Left lung (tissue), 10 donors: ENCODE data around the gene MFAP4. TPM values are rescaled to one million over a fixed set of nuclear protein-coding genes. Genes with fewer than 3 reads are reported as not detected.

Experiments
- ATAC-seq: fragments of 200-7000 bp; cut with Tn5 transposase; one replicate; pipeline ENCODE4 v1.9.1; 2020; ENCODE audit warnings: moderate library complexity
- DNase-seq, 4 donors: peaks; one replicate each; pipeline ENCODE4 v3.0.0-alpha.2; 2013 to 2020
- H3K27ac ChIP-seq, 2 donors: fragments of 200-600 bp; sonication (generic) in 1 of 2; one replicate each; pipeline versions ENCODE4 v1.5.0 to v1.8.0; 2020 to 2021
- H3K27me3 ChIP-seq, 2 donors: fragments of 200-600 bp; sonication (generic) in 1 of 2; one replicate each; pipeline versions ENCODE4 v1.5.0 to v1.8.0; 2020 to 2021
- H3K36me3 ChIP-seq, 2 donors: fragments of 200-600 bp; sonication (generic) in 1 of 2; one replicate each; pipeline versions ENCODE4 v1.5.0 to v1.8.0; 2020 to 2021
- H3K4me1 ChIP-seq, 2 donors: fragments of 200-600 bp; one replicate each; pipeline ENCODE4 v1.8.0; 2021
- H3K4me3 ChIP-seq, 2 donors: fragments of 200-600 bp; sonication (generic) in 1 of 2; one replicate each; pipeline versions ENCODE4 v1.5.0 to v1.8.0; 2020 to 2021; ENCODE audit warnings: mild to moderate bottlenecking in 1 of 2
- H3K9me3 ChIP-seq, 2 donors: fragments of 200-600 bp; sonication (generic) in 1 of 2; one replicate each; pipeline versions ENCODE4 v1.5.0 to v1.8.0; 2020 to 2021
- intact Hi-C, 2 donors: fragments of 100-400 bp; cut with DNase I; formaldehyde crosslinking; loops; one replicate each; pipeline versions ENCODE4 v1.11.2 to v1.14.2; 2022
- polyA plus RNA-seq, 6 donors: library from polyadenylated mRNA; unstranded; fragments of 120-200 nt; gene quantifications; one replicate each; pipeline ENCODE4 v1.2.1, GENCODE V29; 2013; ENCODE audit not compliant: insufficient read length in 6 of 6
- total RNA-seq, 2 donors: library from RNA; stranded (reverse); fragmentation: NEBNext Ultra II Directional; extraction: Animal tissue kit (Norgen Biotek cat#: 25700); gene quantifications; one replicate each; pipeline ENCODE4 v1.2.1, GENCODE V29; 2021
- TF ChIP-seq, protein P1 (sequence below), 2 donors: fragments of 200-600 bp; sonication (generic) in 1 of 2; IDR thresholded peaks; one replicate each; pipeline versions ENCODE4 v1.5.0 to v1.8.0; 2021; ENCODE audit warnings: antibody characterized with exemption in 2 of 2
- donor health status: DM: no; HTN: yes; CAD: no.
- donor health status: DM: no; HTN: no; CAD: no.

Gene MFAP4
- total and polyA plus RNA-seq, 8 donors, result 91.0 to 601 (median 479) TPM

GRCh38 chr17:19379361-19380065 is 7.5 kb downstream of the MFAP4 start:
- Histone ChIP-seq H3K4me1 (peaks cover 10 to 47% of the 10 kb centered on the region in 2 donors), H3K4me3 (peak overlapping the region; percentile 81 to 91), H3K27ac (peak overlapping the region in 1 of 2 donors; percentile 98), H3K36me3 (peaks cover 0 to 52% of the 10 kb centered on the region in 2 donors), H3K9me3 (no peaks in the 10 kb centered on the region), H3K27me3 (no peaks in the 10 kb centered on the region)
- ATAC-seq (no peak), DNase-seq (no peak)
- TF ChIP-seq, protein P1, sequence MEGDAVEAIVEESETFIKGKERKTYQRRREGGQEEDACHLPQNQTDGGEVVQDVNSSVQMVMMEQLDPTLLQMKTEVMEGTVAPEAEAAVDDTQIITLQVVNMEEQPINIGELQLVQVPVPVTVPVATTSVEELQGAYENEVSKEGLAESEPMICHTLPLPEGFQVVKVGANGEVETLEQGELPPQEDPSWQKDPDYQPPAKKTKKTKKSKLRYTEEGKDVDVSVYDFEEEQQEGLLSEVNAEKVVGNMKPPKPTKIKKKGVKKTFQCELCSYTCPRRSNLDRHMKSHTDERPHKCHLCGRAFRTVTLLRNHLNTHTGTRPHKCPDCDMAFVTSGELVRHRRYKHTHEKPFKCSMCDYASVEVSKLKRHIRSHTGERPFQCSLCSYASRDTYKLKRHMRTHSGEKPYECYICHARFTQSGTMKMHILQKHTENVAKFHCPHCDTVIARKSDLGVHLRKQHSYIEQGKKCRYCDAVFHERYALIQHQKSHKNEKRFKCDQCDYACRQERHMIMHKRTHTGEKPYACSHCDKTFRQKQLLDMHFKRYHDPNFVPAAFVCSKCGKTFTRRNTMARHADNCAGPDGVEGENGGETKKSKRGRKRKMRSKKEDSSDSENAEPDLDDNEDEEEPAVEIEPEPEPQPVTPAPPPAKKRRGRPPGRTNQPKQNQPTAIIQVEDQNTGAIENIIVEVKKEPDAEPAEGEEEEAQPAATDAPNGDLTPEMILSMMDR (IDR thresholded peaks at IDR 0.05), result no peak
- intact Hi-C loops, result loop anchor here in 1 of 2 donors (10.0 kb wide), 1 partner anchor 65 kb away; no protein-coding TSS in a partner anchor

DNA sequence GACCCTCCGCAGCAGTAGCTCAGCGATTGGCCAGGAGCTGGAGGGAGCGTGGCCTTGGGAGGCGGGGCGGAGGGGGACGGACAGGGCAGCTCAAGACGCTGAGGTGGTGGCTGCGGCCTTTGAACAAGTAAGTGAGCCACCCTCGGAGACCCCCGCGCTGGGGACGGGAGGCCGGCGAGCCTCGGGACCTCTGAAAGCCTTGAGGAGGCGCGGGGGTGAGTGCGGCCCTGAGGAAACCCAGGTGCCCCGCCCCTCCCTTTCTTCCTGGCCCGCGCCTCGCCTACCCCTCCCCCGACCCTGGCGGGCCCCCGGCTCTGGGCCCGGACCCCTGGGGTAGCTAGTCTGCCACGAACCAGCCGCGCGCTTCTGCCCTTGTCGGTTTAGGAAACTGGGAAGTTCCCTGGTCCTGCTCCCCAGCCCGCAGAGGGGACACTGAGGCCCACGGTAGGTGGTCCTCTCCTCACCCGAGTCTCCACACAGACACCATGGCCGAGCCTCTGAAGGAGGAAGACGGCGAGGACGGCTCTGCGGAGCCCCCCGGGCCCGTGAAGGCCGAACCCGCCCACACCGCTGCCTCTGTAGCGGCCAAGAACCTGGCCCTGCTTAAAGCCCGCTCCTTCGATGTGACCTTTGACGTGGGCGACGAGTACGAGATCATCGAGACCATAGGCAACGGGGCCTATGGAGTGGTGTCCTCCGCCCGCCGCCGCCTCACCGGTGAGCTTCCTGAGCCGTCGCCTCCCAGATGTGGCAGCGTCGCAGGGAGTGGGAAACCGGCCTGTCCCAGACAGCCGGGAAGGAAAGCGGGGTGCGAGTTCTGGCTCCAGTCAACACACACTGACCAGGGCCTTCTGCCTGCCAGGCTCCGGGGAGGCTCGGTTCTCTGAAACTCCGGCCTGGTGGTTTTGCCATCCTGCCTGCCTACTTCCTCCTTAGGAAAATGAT is 8.3 kb downstream of the MFAP4 start, which contains the start of gene MAPK7:
TSS of gene MAPK7 (plus strand) at position 83 of the 945 bp plus-strand sequence. CDS start at position 486, 403 bp downstream.
- DNase-seq (peak in 1 of 4 donors; percentile 82), ATAC-seq (peak; percentile 3)
- Histone ChIP-seq H3K36me3 (peaks cover 0 to 44% of the 10 kb centered on the region in 2 donors), H3K27me3 (no peaks in the 10 kb centered on the region), H3K4me1 (peaks cover 10 to 39% of the 10 kb centered on the region in 2 donors), H3K4me3 (peak within 1 kb of the TSS; percentile 81 to 91), H3K27ac (peak within 1 kb of the TSS; percentile 95 to 98), H3K9me3 (no peaks in the 10 kb centered on the region)
- intact Hi-C loops, result loop anchor here in 1 of 2 donors (10.0 kb wide), 1 partner anchor 66 kb away; no protein-coding TSS in a partner anchor
- TF ChIP-seq, protein P1 (IDR thresholded peaks at IDR 0.05), result no peak

- Histone ChIP-seq H3K36me3 (peaks cover 0 to 35% of the 10 kb centered on the region in 2 donors), H3K27ac (peak overlapping the region; percentile 95 to 98), H3K9me3 (no peaks in the 10 kb centered on the region), H3K4me1 (peaks cover 10 to 42% of the 10 kb centered on the region in 2 donors), H3K27me3 (no peaks in the 10 kb centered on the region), H3K4me3 (peak overlapping the region; percentile 81 to 91)
- ATAC-seq (peak; percentile 94), DNase-seq (peak; percentile 99 to 100 (median 99))
- intact Hi-C loops, result loop anchor here in 1 of 2 donors (10.0 kb wide), 1 partner anchor 67 kb away; no protein-coding TSS in a partner anchor
- TF ChIP-seq, protein P1 (IDR thresholded peaks at IDR 0.05), result no peak
These were observed 9.2 kb downstream of the MFAP4 start for GRCh38 chr17:19377602-19378415.

DNA sequence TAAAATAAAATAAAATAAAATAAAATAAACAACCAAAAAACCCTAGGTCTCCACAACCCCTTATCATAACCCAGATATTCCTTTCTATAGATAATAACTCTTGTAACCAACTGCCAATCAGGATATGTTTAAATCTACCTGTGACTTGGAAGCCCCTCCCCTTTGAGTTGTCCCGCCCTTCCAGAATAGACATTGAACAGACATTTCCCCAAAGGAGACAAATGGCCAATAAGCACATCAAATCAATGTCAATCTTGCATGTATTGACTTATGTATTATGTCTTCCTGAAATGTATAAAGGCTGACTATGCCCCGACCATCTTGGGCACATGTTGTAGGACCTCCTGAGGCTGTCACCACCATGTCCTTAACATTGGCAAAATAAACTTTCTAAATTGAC is 10.2 kb downstream of the MFAP4 start:
- DNase-seq (peak in 1 of 4 donors; percentile 15), ATAC-seq (no peak)
- no peaks in the 10 kb centered on the region for H3K9me3 ChIP-seq
- peaks cover 0 to 25% of the 10 kb centered on the region in 2 donors for H3K36me3 ChIP-seq
- peaks cover 10 to 44% of the 10 kb centered on the region in 2 donors for H3K4me1 ChIP-seq
- H3K4me3 ChIP-seq, result peak overlapping the region; percentile 69 to 81
- H3K27me3 ChIP-seq, result no peaks in the 10 kb centered on the region
- peak overlapping the region; percentile 95 to 98 for H3K27ac ChIP-seq
- TF ChIP-seq, protein P1 (IDR thresholded peaks at IDR 0.05), result no peak
- intact Hi-C loops, result loop anchor here in 1 of 2 donors (10.0 kb wide), 1 partner anchor 68 kb away; no protein-coding TSS in a partner anchor
